Heart left ventricle (tissue), 16 donors: Measurements from ENCODE around the gene PUS3. TPM values are rescaled to one million over a fixed set of nuclear protein-coding genes. Genes with fewer than 3 reads are reported as not detected.
A peak's percentile ranks its signal among the peaks of the same experiment; 100 is the strongest.

Source experiments
- ATAC-seq, 4 donors: fragments of 200-7000 bp; cut with Tn5 transposase; one replicate each; pipeline ENCODE4 v1.9.1; 2020 to 2022; ENCODE audit warnings: moderate library complexity in 4 of 4, mild to moderate bottlenecking in 3 of 4, moderate number of reproducible peaks in 1 of 4
- DNase-seq, 5 donors: peaks; one replicate each; pipeline ENCODE4 v3.0.0-alpha.2; 2020
- H3K27ac ChIP-seq, 12 donors: fragments of 200-600 bp; sonication (generic) in 4 of 12; one replicate each; pipeline versions ENCODE4 v1.5.0 to v1.8.0; 2016 to 2022; ENCODE audit warnings: mild to moderate bottlenecking in 2 of 12
- H3K27me3 ChIP-seq, 9 donors: fragments of 200-600 bp; sonication (generic) in 2 of 9; one replicate each; pipeline versions ENCODE4 v1.5.1 to v1.8.0; 2016 to 2022; ENCODE audit warnings: mild to moderate bottlenecking in 3 of 9
- H3K36me3 ChIP-seq, 9 donors: fragments of 200-600 bp; sonication (generic) in 2 of 9; one replicate each; pipeline versions ENCODE4 v1.5.0 to v1.8.0; 2018 to 2022; ENCODE audit warnings: mild to moderate bottlenecking in 2 of 9
- H3K4me1 ChIP-seq, 12 donors: fragments of 200-600 bp; sonication (generic) in 4 of 12; one replicate each; pipeline versions ENCODE4 v1.5.0 to v1.8.0; 2016 to 2022; ENCODE audit warnings: mild to moderate bottlenecking in 3 of 12
- H3K4me3 ChIP-seq, 12 donors: fragments of 200-600 bp; sonication (generic) in 4 of 12; one replicate each; pipeline versions ENCODE4 v1.5.0 to v1.8.0; 2017 to 2022; ENCODE audit warnings: mild to moderate bottlenecking in 9 of 12, moderate library complexity in 4 of 12
- H3K9me3 ChIP-seq, 12 donors: fragments of 200-600 bp; sonication (generic) in 4 of 12; one replicate each; pipeline versions ENCODE4 v1.5.0 to v1.8.0; 2016 to 2022; ENCODE audit warnings: mild to moderate bottlenecking in 1 of 12
- CTCF ChIP-seq, 12 donors: fragments of 200-600 bp; sonication (generic) in 4 of 12; IDR thresholded peaks; one replicate each; pipeline versions ENCODE4 v1.5.0 to v1.8.0; 2018 to 2022; ENCODE audit warnings: antibody characterized with exemption in 12 of 12, mild to moderate bottlenecking in 5 of 12
- POLR2A ChIP-seq, 2 donors: fragments of 450-650 bp; IDR thresholded peaks; one replicate each; pipeline ENCODE4 v1.6.1; 2017; ENCODE audit warnings: antibody characterized with exemption in 2 of 2, mild to moderate bottlenecking in 2 of 2, moderate library complexity in 2 of 2
- WGBS, 4 donors: extraction: QIAGEN DNeasy Blood & Tissue Kit in 2 of 4; methylation state at CpG; one replicate each; pipeline versions ENCODE4 v1.1.5 to v1.1.7; 2013 to 2018; 5-methylcytosine and 5-hydroxymethylcytosine counted together
- intact Hi-C, 10 donors: fragments of 100-400 bp; cut with DNase I; formaldehyde crosslinking; loops; one replicate each; pipeline versions ENCODE4 v1.11.1 to v1.14.2; 2022
- polyA plus RNA-seq, 2 donors: library from polyadenylated mRNA; stranded (reverse); fragments of 200-250 nt; gene quantifications; one replicate each; pipeline ENCODE4 v1.2.3, GENCODE V29; 2013
- total RNA-seq, 9 donors: library from RNA; depleted of rRNA in 2 of 9; stranded (reverse); fragments of >200 nt in 2 of 9; fragmentation: NEBNext Ultra II Directional in 3 of 9; extraction: Animal tissue kit (Norgen Biotek cat#: 25700) in 3 of 9; gene quantifications; one replicate each; pipeline versions ENCODE4 v1.1.0 to v1.2.4, GENCODE V29; 2016 to 2023
- donor health status: ischemic (EF 13 %, LVEDD 7.1; RV severe dilation, severe dysfunction).
- donor health status: healthy with polysubstance abuse.
- donor health status: DM: no; HTN: yes; CAD: no.
- donor health status: DM: no; HTN: no; CAD: no.
- donor health status: ischemic (EF 25% LVEDD 6.9; RV normal size, moderate dysfunction).
- donor health status: ischemic (EF 25% LVEDD 5.7; RV mildly dilated, moderate dysfunction).
- donor health status: healthy.
- donor health status: DM: yes; HTN: yes; CAD: no.
- donor health status: ischemic (EF 35%, LVEDD 5.7; RV mildly dilated, moderate dysfunction).
- donor health status: nonischemic (EF 11% LVEDD 7.7; RV severe dilation, severe dysfunction).
- donor health status: DM: yes; HTN: yes; CAD: no.
- donor health status: PGD.
- donor health status: ischemic (EF 29% LVEDD 5.4; RV normal size, mild dysfunction).
- donor health status: nonischemic (EF 23%, LVEDD 6.1; RV moderate dilation, normal function).

PUS3 gene
- total and polyA plus RNA-seq, 11 donors: 5.4 to 11.0 (median 8.3) TPM

GRCh38 chr11:125948278-125949051 is 45.5 kb upstream of the PUS3 start:
- no peaks in the 10 kb centered on the region for H3K9me3 ChIP-seq
- intact Hi-C loops: loop anchor here in 2 of 10 donors (10.0 kb wide), 1 partner anchor 106 kb away; no protein-coding TSS in a partner anchor
- no peak overlapping the region for H3K27ac ChIP-seq
- 78 to 90% (median 86%) methylated on average over 21 to 23 of the region's 23 CpGs for WGBS, 4 donors
- no peak for TF ChIP-seq CTCF (IDR thresholded peaks at IDR 0.05)
- TF ChIP-seq POLR2A (IDR thresholded peaks at IDR 0.05): no peak
- no peak overlapping the region for H3K4me3 ChIP-seq
- H3K36me3 ChIP-seq: no peaks in the 10 kb centered on the region
- H3K27me3 ChIP-seq: peaks cover 0 to 7% (median 0%) of the 10 kb centered on the region in 9 donors
- DNase-seq (peak in 1 of 5 donors; percentile 12), ATAC-seq (no peak)
- H3K4me1 ChIP-seq: peaks cover 3 to 26% (median 16%) of the 10 kb centered on the region in 12 donors

GRCh38 chr11:125947419-125948277 is 44.6 kb upstream of the PUS3 start:
- peak in 1 of 5 donors; percentile 14 for DNase-seq
- Histone ChIP-seq H3K9me3 (no peaks in the 10 kb centered on the region), H3K4me1 (peaks cover 3 to 25% (median 15%) of the 10 kb centered on the region in 12 donors), H3K27me3 (peaks cover 0 to 7% (median 0%) of the 10 kb centered on the region in 9 donors), H3K27ac (no peak overlapping the region), H3K4me3 (no peak overlapping the region), H3K36me3 (no peaks in the 10 kb centered on the region)
- WGBS, 4 donors: 90 to 95% (median 94%) methylated on average over 15 to 24 of the region's 24 CpGs
- TF ChIP-seq POLR2A (IDR thresholded peaks at IDR 0.05) (no peak), CTCF (IDR thresholded peaks at IDR 0.05) (no peak)
- ATAC-seq: no peak
- intact Hi-C loops: loop anchor here in 2 of 10 donors (10.0 kb wide), 1 partner anchor 107 kb away; no protein-coding TSS in a partner anchor

GRCh38 chr11:125946712-125947418 is 43.9 kb upstream of the PUS3 start:
- peaks cover 0 to 7% (median 0%) of the 10 kb centered on the region in 9 donors for H3K27me3 ChIP-seq
- H3K4me3 ChIP-seq: no peak overlapping the region
- H3K36me3 ChIP-seq: no peaks in the 10 kb centered on the region
- 92 to 97% (median 94%) methylated on average over 13 to 14 of the region's 14 CpGs for WGBS, 4 donors
- TF ChIP-seq POLR2A (IDR thresholded peaks at IDR 0.05) (no peak), CTCF (IDR thresholded peaks at IDR 0.05) (no peak)
- no peaks in the 10 kb centered on the region for H3K9me3 ChIP-seq
- intact Hi-C loops: loop anchor here in 2 of 10 donors (10.0 kb wide), 1 partner anchor 108 kb away; no protein-coding TSS in a partner anchor
- ATAC-seq (no peak), DNase-seq (no peak)
- H3K4me1 ChIP-seq: peaks cover 3 to 25% (median 17%) of the 10 kb centered on the region in 12 donors
- no peak overlapping the region for H3K27ac ChIP-seq
